ENCODE data around the gene TTC31.
"Not testable (repeated sequence)": the region's sequence is repeated elsewhere in the genome, so short reads cannot be mapped to it uniquely, and the experiment has no call there.

Gene TTC31

GRCh38 chr2:74474899-74475298 lies 8.0 kb upstream of the TTC31 start:
- no peaks in the 10 kb centered on the region for H3K9me3 ChIP-seq (ENCODE audit: control insufficient read depth, low read length)
- no peaks in the 10 kb centered on the region for H3K27me3 ChIP-seq (ENCODE audit: control insufficient read depth, insufficient read depth, low read length)
- peaks cover 3% of the 10 kb centered on the region for H3K79me2 ChIP-seq
- H3K36me3 ChIP-seq (ENCODE audit: control insufficient read depth, insufficient read depth, low read length), result no peaks in the 10 kb centered on the region
- no peak overlapping the region for H3K27ac ChIP-seq
- no peak overlapping the region for H2AFZ ChIP-seq
- H3K9ac ChIP-seq, result no peak overlapping the region
- no peak for TF ChIP-seq CTCF (IDR thresholded peaks at IDR 0.05)
- H3K4me2 ChIP-seq (ENCODE audit: low read length), result no peak overlapping the region
- H3K4me3 ChIP-seq (ENCODE audit: low read depth, low read length), result no peak overlapping the region
- peaks cover 8% of the 10 kb centered on the region for H3K4me1 ChIP-seq

GRCh38 chr2:74481431-74481830 lies 1.4 kb upstream of the TTC31 start:
- H3K4me1 ChIP-seq, result no peaks in the 10 kb centered on the region
- TF ChIP-seq CTCF (IDR thresholded peaks at IDR 0.05), result no peak
- no peaks in the 10 kb centered on the region for H3K36me3 ChIP-seq (ENCODE audit: control insufficient read depth, insufficient read depth, low read length)
- H3K9ac ChIP-seq, result no peak overlapping the region
- no peaks in the 10 kb centered on the region for H3K27me3 ChIP-seq (ENCODE audit: control insufficient read depth, insufficient read depth, low read length)
- H3K79me2 ChIP-seq, result peaks cover 20% of the 10 kb centered on the region
- H3K4me2 ChIP-seq (ENCODE audit: low read length), result peak overlapping the region; percentile 97
- H3K27ac ChIP-seq, result no peak overlapping the region
- no peak overlapping the region for H2AFZ ChIP-seq
- H3K4me3 ChIP-seq (ENCODE audit: low read depth, low read length), result peak overlapping the region; percentile 94
- H3K9me3 ChIP-seq (ENCODE audit: control insufficient read depth, low read length), result no peaks in the 10 kb centered on the region

GRCh38 chr2:74481961-74482800 lies 700 bp upstream of the TTC31 start:
- Histone ChIP-seq H3K4me1 (no peaks in the 10 kb centered on the region), H3K9me3 (ENCODE audit: control insufficient read depth, low read length) (no peaks in the 10 kb centered on the region), H3K4me2 (ENCODE audit: low read length) (peak overlapping the region; percentile 97), H3K9ac (peak overlapping the region; percentile 1), H3K27me3 (ENCODE audit: control insufficient read depth, insufficient read depth, low read length) (no peaks in the 10 kb centered on the region), H3K36me3 (ENCODE audit: control insufficient read depth, insufficient read depth, low read length) (no peaks in the 10 kb centered on the region), H2AFZ (peak overlapping the region; percentile 79), H3K79me2 (peaks cover 20% of the 10 kb centered on the region), H3K4me3 (ENCODE audit: low read depth, low read length) (peak overlapping the region; percentile 94), H3K27ac (peak overlapping the region; percentile 83)
- TF ChIP-seq CTCF (IDR thresholded peaks at IDR 0.05), result no peak

- peak overlapping the region; percentile 79 for H2AFZ ChIP-seq
- H3K79me2 ChIP-seq, result peaks cover 20% of the 10 kb centered on the region
- not testable (repeated sequence) for H3K27me3 ChIP-seq (ENCODE audit: control insufficient read depth, insufficient read depth, low read length); H3K4me1 ChIP-seq; H3K9me3 ChIP-seq (ENCODE audit: control insufficient read depth, low read length); H3K9ac ChIP-seq; H3K27ac ChIP-seq; H3K36me3 ChIP-seq (ENCODE audit: control insufficient read depth, insufficient read depth, low read length)
- peak overlapping the region; percentile 94 for H3K4me3 ChIP-seq (ENCODE audit: low read depth, low read length)
- peak overlapping the region; percentile 97 for H3K4me2 ChIP-seq (ENCODE audit: low read length)
These were observed 839 bp downstream of the TTC31 start for GRCh38 chr2:74483675-74484164.

GRCh38 chr2:74486141-74486540 lies 3.3 kb downstream of the TTC31 start:
- no peaks in the 10 kb centered on the region for H3K9me3 ChIP-seq (ENCODE audit: control insufficient read depth, low read length)
- no peaks in the 10 kb centered on the region for H3K36me3 ChIP-seq (ENCODE audit: control insufficient read depth, insufficient read depth, low read length)
- no peak overlapping the region for H2AFZ ChIP-seq
- no peak overlapping the region for H3K4me2 ChIP-seq (ENCODE audit: low read length)
- no peak overlapping the region for H3K27ac ChIP-seq
- no peaks in the 10 kb centered on the region for H3K27me3 ChIP-seq (ENCODE audit: control insufficient read depth, insufficient read depth, low read length)
- H3K4me3 ChIP-seq (ENCODE audit: low read depth, low read length), result no peak overlapping the region
- H3K9ac ChIP-seq, result no peak overlapping the region
- H3K4me1 ChIP-seq, result no peaks in the 10 kb centered on the region
- no peak for TF ChIP-seq CTCF (IDR thresholded peaks at IDR 0.05)
- H3K79me2 ChIP-seq, result peaks cover 17% of the 10 kb centered on the region
